Muscle layer of duodenum (tissue), 2 donors: Measurements from ENCODE around the gene RXFP4.

Experiments
- H3K27ac ChIP-seq: one replicate; pipeline ENCODE4 v1.7.0; 2013; ENCODE audit warnings: mild to moderate bottlenecking, low read length
- H3K27me3 ChIP-seq: one replicate; pipeline ENCODE4 v1.7.0; 2013; ENCODE audit warnings: low read depth, mild to moderate bottlenecking, control low read depth, low read length
- H3K36me3 ChIP-seq, 2 donors: one replicate each; pipeline ENCODE4 v1.7.0; 2013; ENCODE audit warnings: low read length in 2 of 2, control low read depth in 1 of 2, mild to moderate bottlenecking in 1 of 2; ENCODE audit not compliant: insufficient read depth in 2 of 2, control insufficient read depth in 1 of 2
- H3K4me1 ChIP-seq, 2 donors: one replicate each; pipeline ENCODE4 v1.7.0; 2013; ENCODE audit warnings: low read length in 2 of 2, mild to moderate bottlenecking in 2 of 2, control low read depth in 1 of 2, moderate library complexity in 1 of 2; ENCODE audit not compliant: insufficient read depth in 2 of 2, control insufficient read depth in 1 of 2
- H3K4me3 ChIP-seq, 2 donors: one replicate each; pipeline ENCODE4 v1.7.0; 2013; ENCODE audit warnings: low read length in 2 of 2, low read depth in 1 of 2, mild to moderate bottlenecking in 1 of 2
- H3K9me3 ChIP-seq, 2 donors: one replicate each; pipeline ENCODE4 v1.7.0; 2013; ENCODE audit warnings: low read length in 2 of 2, control low read depth in 1 of 2, mild to moderate bottlenecking in 1 of 2; ENCODE audit not compliant: control insufficient read depth in 1 of 2
- donor health status: healthy.

Gene RXFP4

GRCh38 chr1:155931332-155932038 is 10.0 kb upstream of the RXFP4 start:
- H3K9me3 ChIP-seq, result no peaks in the 10 kb centered on the region
- peaks cover 30% of the 10 kb centered on the region in 2 donors for H3K36me3 ChIP-seq
- H3K27ac ChIP-seq, result no peak overlapping the region
- no peaks in the 10 kb centered on the region for H3K27me3 ChIP-seq
- peak overlapping the region; percentile 26 to 31 for H3K4me3 ChIP-seq
- peaks cover 18 to 41% of the 10 kb centered on the region in 2 donors for H3K4me1 ChIP-seq

DNA sequence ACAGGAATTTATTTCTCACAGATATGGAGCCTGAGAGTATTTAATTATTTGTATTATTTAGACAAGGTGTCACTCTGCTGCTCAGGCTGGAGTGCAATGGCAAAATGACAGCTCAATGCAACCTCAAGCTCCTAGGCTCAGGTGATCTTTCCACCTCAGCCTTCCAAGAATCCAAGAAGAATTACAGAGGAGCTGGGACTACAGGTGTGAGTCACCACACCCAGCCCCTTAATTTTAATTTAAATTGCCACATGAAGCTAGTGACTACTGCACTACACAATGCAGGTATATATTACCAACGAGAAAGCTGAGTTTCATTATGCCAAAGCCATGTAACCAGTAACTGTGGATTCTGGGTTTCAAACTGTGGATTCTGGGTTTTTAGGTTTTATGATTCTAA is 9.4 kb upstream of the RXFP4 start:
- H3K9me3 ChIP-seq, result no peaks in the 10 kb centered on the region
- H3K27ac ChIP-seq, result no peak overlapping the region
- peaks cover 24% of the 10 kb centered on the region in 2 donors for H3K36me3 ChIP-seq
- no peaks in the 10 kb centered on the region for H3K27me3 ChIP-seq
- peaks cover 18 to 41% of the 10 kb centered on the region in 2 donors for H3K4me1 ChIP-seq
- peak overlapping the region in 1 of 2 donors; percentile 31 for H3K4me3 ChIP-seq

- Histone ChIP-seq H3K4me1 (peaks cover 18 to 41% of the 10 kb centered on the region in 2 donors), H3K4me3 (no peak overlapping the region), H3K9me3 (no peaks in the 10 kb centered on the region), H3K27ac (no peak overlapping the region), H3K36me3 (peaks cover 20 to 21% of the 10 kb centered on the region in 2 donors), H3K27me3 (no peaks in the 10 kb centered on the region)
Measured at GRCh38 chr1:155932487-155932886, 9.0 kb upstream of the RXFP4 start.

- Histone ChIP-seq H3K27ac (peak overlapping the region; percentile 94), H3K4me3 (peak overlapping the region; percentile 75 to 99), H3K36me3 (peaks cover 18 to 20% of the 10 kb centered on the region in 2 donors), H3K27me3 (no peaks in the 10 kb centered on the region), H3K4me1 (peaks cover 21 to 48% of the 10 kb centered on the region in 2 donors), H3K9me3 (no peaks in the 10 kb centered on the region)
Measured at GRCh38 chr1:155933591-155934096, 7.8 kb upstream of the RXFP4 start.

DNA sequence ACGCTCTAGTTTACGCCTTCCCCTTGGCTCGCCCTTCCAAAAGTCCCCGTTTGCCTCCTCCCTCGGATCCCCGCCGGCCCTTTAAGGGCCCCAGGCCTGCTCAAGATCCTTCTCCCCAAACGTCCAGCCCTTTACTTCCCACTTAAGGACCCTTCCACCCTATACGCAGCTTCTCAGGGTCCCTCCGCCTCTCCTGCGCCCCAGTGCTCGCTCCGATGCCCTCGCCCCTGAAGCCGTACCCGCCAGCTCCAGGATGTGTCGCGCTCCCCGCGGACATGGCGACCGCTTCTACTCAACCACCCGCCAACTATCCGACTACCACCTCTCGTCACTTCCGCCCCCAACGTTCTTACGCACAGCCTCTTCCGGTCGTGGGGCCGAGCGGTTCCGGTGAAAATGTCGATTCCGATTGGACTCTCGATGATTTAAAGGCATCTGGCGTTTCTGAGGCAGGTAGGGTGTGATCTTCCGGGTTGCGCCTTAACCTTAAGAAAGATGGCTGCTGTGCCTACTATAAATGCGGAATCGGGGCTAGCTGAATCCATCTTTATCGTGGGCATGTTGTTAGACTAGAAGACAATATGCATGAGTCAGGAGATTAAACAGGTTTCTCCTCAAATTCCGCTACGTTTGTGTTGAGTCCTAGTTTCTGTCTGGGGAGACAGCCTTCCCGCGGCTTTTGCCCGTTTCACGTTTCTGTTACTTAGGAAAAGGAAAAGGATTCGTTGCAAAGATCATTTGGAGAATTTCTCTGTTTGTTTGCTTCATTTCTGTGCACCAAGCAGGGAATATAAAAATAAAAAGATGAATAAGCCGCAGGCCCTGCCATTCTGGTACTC is 7.1 kb upstream of the RXFP4 start, which contains the start of gene KHDC4:
Gene KHDC4, minus strand, starts transcription at position 317 of the 839 bp plus-strand sequence. Its CDS starts 40 bp downstream, at position 277.
- Histone ChIP-seq H3K27me3 (no peaks in the 10 kb centered on the region), H3K27ac (peak within 1 kb of the TSS; percentile 94), H3K4me3 (peak within 1 kb of the TSS; percentile 75 to 99), H3K9me3 (no peaks in the 10 kb centered on the region), H3K4me1 (peaks cover 21 to 48% of the 10 kb centered on the region in 2 donors), H3K36me3 (peaks cover 12 to 14% of the 10 kb centered on the region in 2 donors)

GRCh38 chr1:155934936-155935590 is 6.4 kb upstream of the RXFP4 start:
- Histone ChIP-seq H3K36me3 (peaks cover 9 to 11% of the 10 kb centered on the region in 2 donors), H3K27me3 (no peaks in the 10 kb centered on the region), H3K9me3 (no peaks in the 10 kb centered on the region), H3K4me3 (peak overlapping the region; percentile 75 to 99), H3K4me1 (peaks cover 21 to 48% of the 10 kb centered on the region in 2 donors), H3K27ac (peak overlapping the region; percentile 94)

GRCh38 chr1:155938220-155938627 is 3.2 kb upstream of the RXFP4 start:
- H3K4me1 ChIP-seq, result peaks cover 21 to 26% of the 10 kb centered on the region in 2 donors

DNA sequence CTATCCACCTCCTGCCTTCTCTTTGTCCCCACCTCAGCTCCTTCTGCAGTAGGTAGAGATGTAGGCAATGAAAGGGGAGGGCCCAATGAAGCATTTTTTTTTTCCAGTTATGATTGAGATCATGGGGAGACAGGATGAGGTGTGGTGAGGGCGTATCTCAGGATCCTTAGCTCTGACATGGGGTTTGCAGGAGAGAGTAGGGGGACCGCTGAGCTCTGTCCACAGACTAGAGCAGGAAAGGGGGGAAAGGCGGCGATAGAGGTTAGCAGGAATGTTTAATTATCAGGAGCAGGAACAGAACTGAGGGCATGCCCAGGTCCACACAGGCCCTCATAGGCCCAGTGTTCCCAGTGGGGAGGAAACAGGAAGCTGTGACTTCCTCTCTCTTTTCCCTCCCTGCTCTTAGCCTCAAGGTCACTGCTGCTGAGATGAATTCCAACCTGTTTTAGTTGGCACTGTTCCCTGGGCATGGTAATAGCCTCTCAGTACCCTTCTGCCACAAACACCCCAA is 901 bp upstream of the RXFP4 start:
- Histone ChIP-seq H3K27ac (peak overlapping the region; percentile 90), H3K27me3 (no peaks in the 10 kb centered on the region), H3K4me3 (peak overlapping the region in 1 of 2 donors; percentile 16), H3K4me1 (peaks cover 22% of the 10 kb centered on the region in 2 donors), H3K9me3 (no peaks in the 10 kb centered on the region), H3K36me3 (no peaks in the 10 kb centered on the region)

More at GRCh38 chr1:155938220-155938627, 3.2 kb upstream of the RXFP4 start:
- Histone ChIP-seq H3K9me3 (no peaks in the 10 kb centered on the region), H3K27me3 (no peaks in the 10 kb centered on the region), H3K27ac (peak overlapping the region; percentile 13), H3K36me3 (no peaks in the 10 kb centered on the region), H3K4me3 (no peak overlapping the region)

DNA sequence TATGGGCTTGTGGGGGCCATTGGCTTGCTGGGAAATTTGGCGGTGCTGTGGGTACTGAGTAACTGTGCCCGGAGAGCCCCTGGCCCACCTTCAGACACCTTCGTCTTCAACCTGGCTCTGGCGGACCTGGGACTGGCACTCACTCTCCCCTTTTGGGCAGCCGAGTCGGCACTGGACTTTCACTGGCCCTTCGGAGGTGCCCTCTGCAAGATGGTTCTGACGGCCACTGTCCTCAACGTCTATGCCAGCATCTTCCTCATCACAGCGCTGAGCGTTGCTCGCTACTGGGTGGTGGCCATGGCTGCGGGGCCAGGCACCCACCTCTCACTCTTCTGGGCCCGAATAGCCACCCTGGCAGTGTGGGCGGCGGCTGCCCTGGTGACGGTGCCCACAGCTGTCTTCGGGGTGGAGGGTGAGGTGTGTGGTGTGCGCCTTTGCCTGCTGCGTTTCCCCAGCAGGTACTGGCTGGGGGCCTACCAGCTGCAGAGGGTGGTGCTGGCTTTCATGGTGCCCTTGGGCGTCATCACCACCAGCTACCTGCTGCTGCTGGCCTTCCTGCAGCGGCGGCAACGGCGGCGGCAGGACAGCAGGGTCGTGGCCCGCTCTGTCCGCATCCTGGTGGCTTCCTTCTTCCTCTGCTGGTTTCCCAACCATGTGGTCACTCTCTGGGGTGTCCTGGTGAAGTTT is 550 bp downstream of the RXFP4 start:
- peaks cover 2 to 8% of the 10 kb centered on the region in 2 donors for H3K36me3 ChIP-seq
- H3K9me3 ChIP-seq, result no peaks in the 10 kb centered on the region
- peak overlapping the region; percentile 90 for H3K27ac ChIP-seq
- H3K4me3 ChIP-seq, result peak overlapping the region in 1 of 2 donors; percentile 26
- H3K27me3 ChIP-seq, result no peaks in the 10 kb centered on the region
- H3K4me1 ChIP-seq, result peaks cover 22 to 29% of the 10 kb centered on the region in 2 donors

DNA sequence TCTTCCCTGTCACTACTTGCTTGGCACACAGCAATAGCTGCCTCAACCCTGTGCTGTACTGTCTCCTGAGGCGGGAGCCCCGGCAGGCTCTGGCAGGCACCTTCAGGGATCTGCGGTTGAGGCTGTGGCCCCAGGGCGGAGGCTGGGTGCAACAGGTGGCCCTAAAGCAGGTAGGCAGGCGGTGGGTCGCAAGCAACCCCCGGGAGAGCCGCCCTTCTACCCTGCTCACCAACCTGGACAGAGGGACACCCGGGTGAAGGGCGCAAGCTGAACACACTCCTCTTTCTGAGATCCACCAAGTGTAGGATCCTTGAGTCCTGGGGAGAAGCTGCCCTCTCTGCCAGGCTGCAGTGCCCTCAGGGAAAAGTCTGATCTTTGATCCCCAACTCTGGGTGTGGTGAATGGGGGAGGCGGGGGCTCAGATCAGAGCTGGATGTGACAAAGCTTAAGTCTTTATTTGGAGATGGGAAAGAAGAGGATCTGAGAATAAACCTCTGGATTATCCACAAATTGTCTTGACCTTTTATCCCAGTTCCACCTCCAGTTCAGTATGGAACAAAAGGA is 1.2 kb downstream of the RXFP4 start:
- H3K4me1 ChIP-seq, result peaks cover 22 to 29% of the 10 kb centered on the region in 2 donors
- H3K36me3 ChIP-seq, result peaks cover 9 to 14% of the 10 kb centered on the region in 2 donors
- H3K9me3 ChIP-seq, result no peaks in the 10 kb centered on the region
- no peak overlapping the region for H3K4me3 ChIP-seq
- no peaks in the 10 kb centered on the region for H3K27me3 ChIP-seq
- peak overlapping the region; percentile 36 for H3K27ac ChIP-seq
